NK-92 (cell line): ENCODE measurements around the gene EIF4EBP3.
"Not testable (repeated sequence)": the region's sequence is repeated elsewhere in the genome, so short reads cannot be mapped to it uniquely, and the experiment has no call there.

Experiments used
- DNase-seq: peaks from one replicate; lab custom pipeline; 2025; ENCODE audit not compliant: unreplicated experiment; lab: John Stamatoyannopoulos, UW

The EIF4EBP3 gene

GRCh38 chr5:140575309-140575708 lies 27.8 kb downstream of the EIF4EBP3 start:
- no peak for DNase-seq

DNA sequence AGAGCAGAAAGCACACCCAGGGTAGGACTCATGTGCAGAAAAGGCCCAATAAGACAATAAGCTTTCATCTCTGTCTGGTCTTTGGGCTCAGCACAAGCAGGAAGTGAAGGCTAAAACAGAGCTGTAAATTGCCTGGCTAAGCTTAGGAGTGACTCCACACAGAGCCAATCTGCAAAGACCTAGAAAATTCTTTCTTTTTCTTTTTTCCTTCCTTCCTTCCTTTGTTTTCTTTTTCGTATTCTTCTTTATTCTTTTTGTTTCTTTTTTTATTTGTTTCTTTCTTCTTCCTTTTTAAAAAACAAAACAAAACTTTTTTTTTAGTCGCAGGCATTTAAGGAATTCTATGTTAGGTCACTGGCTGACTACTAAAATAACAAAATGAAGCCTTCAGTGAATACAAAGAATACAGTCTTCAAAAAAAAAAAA lies 29.3 kb downstream of the EIF4EBP3 start:
- no peak for DNase-seq

DNA sequence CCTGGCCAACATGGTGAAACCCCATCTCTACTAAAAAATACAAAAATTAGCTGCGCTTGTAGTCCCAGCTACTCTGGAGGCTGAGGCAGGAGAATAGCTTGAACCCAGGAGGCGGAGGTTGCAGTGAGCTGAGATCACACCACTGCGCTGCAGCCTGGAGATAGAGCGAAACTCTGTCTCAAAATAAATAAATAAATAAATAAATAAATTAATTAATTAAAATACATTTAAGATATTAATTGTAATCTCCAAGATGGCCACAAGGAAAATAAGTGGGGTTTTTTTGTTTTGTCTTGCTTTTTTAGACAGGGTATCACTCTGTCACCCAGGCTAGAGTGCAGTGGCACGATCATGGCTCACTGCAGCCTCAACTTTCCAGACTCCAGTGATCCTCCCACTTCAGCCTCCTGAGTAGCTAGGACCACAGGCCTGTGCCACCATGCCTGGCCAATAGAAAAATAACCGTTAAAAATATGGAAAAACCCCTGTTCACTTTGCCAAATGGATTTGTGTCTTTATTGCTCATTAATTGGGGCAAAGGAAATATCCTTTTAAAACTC lies 31.8 kb downstream of the EIF4EBP3 start:
- DNase-seq = not testable (repeated sequence)

- no peak for DNase-seq
These were observed 40.0 kb downstream of the EIF4EBP3 start for GRCh38 chr5:140587495-140587894.

GRCh38 chr5:140588311-140589070 lies 41.0 kb downstream of the EIF4EBP3 start:
- no peak for DNase-seq

DNA sequence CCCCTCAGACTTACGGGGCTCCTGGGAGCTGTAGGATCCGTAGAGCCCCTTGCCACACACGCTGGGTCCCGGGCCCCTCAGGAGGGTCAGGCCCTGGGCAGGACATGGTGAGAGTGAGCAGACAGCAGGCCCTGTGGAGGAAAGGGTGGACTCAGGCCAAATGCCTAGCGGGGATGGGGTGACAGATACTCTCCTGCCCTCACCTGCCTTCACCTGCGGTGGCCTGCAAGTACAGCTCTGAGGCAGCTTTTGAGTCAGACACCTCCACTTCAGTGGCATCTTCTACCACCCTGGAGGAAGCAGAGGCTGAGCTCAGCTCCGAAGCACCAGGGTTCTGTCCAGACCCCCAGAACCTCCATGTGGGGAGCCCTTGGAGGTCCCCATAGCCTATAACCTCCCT lies 43.4 kb downstream of the EIF4EBP3 start:
- no peak for DNase-seq

DNA sequence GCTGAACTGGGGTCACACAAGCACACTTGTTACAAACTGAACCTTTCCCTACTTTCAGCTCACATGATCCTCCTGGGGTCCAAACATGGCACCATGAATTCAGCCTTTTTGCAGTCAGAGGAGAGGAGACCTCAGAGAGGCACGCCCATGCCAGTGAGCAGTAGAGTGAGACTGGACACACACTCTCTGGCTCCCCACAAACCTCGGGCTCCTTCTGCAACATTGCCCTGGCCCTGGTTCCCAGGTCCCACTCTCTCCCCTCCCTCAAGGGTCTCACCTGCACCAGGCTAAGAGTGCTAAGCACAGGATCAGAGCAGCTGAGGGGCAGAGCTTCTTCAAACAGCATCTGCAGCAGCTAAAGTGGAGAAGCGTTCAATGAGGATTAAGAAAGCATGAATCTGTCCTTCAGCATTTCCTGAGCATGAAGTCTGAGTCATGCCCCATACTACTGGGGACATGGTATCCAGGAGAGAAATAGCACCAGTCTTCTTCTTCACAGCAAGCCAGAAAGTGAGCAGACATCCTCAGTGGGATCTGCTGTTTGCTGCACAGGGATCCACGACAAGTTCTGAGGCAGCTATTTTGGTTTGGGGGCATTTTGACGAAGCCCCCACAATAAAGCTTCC lies 44.4 kb downstream of the EIF4EBP3 start:
- DNase-seq = no peak

GRCh38 chr5:140593070-140593469 lies 45.6 kb downstream of the EIF4EBP3 start:
- DNase-seq = not testable (repeated sequence)

DNA sequence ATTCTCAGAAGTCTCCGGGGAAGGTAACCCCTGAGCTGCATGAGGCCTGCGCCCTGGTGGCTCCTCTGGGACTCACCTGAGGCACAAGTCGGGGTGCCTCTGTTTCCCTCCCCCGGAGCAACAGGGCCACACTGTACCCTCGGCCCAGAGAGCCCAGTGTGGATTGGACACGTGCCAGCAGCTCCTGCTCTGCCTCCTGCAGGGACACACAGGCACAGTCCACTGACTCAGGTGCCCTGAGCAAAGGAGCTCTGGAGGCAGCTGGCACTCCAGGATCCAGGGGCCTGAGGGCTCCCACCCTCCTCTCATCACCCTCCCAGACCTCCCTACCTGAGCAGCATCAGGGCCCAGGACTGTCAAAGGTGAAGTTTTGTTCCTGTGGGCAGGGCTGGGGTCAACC lies 46.7 kb downstream of the EIF4EBP3 start:
- no peak for DNase-seq

- no peak for DNase-seq
These were observed 48.3 kb downstream of the EIF4EBP3 start for GRCh38 chr5:140595538-140596300.

DNA sequence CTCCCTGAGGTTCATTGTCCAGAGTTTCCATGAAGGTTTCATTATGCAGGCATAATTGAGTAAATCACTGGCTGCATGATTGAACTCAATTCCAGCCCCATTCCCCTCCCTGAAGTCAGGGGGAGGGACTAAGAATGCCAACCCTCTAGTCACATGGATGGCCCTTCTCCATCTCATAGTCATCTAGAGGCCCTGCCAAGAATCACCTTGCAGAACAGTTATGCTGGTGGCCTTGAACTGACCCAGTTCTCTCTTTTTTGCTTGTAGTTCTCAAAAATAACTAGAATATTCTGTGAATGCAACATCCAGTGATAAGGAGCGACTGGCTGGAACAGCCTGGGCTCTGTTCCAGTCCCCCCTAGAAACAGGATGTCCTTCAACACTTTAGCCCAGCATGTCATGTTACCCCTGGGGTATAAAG lies 48.9 kb downstream of the EIF4EBP3 start:
- DNase-seq = no peak

GRCh38 chr5:140598836-140599235 lies 51.4 kb downstream of the EIF4EBP3 start:
- no peak for DNase-seq
